Measurements from ENCODE around the gene DNAI7.
A peak's percentile ranks its signal among the peaks of the same experiment; 100 is the strongest.

The DNAI7 gene, protein sequence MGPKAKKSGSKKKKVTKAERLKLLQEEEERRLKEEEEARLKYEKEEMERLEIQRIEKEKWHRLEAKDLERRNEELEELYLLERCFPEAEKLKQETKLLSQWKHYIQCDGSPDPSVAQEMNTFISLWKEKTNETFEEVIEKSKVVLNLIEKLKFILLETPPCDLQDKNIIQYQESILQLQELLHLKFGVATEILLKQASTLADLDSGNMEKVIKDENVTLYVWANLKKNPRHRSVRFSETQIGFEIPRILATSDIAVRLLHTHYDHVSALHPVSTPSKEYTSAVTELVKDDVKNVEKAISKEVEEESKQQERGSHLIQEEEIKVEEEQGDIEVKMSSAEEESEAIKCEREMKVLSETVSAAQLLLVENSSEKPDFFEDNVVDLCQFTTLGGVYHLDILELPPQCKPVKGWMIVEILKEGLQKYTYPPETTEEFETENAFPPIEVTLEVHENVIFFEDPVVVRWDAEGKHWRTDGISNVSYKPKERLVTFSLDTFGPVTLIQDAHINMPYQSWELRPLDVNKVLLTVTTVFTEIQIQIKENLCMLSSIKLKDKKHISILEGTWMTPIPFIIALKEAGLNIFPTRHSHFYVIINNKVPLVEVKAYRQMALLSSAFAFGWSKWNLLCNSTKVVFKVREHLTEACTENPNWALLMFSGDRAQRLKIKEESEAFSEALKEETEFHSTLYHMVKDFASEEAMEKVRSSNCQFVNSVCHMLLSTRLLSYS

DNA sequence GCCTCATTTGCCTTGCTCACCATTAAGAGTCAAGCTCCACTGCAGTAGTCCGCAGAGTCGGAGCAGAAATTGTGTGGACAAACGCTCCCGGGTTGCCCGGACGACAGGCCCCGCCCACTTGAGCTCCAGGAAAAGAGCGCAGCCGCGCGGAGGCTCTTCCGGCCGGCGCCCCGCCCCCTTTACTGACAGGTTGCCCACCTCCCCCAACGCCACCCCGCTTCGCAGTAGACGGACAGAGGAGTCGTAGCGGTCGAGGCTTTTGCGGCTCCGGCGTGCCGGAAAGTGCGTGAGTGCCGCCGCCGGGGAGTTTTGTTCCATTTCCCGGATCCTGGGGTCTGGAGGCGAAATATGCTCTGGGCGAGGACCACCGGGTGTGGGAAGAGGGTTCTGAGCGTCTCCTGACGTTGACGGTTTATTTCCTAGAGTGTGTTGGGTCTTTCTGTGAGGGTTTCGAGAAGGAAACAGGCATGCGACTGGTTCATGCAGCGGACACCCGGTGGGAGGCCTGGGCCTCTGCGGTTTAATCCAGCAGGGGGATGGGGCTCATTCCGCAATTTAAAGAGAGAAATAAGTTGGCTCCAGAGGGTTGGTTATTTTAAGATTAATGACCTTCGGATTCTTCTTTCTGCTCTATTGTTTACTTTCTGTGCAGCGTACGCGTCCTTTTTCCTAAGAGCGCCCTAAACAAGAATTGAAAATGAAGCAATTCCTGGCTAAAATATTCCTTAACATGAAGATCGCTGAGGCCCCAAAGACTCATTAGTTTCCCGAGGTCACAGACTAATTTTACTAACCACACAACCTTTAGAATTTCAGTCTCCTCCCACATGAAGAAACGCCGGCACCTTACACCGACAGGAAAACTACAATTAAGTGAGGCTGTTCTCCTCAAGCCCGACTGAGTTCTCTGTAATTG, at the start of gene DNAI7, which contains the start of gene ETFRF1:
TSS of gene DNAI7 (minus strand) at position 105 of the 916 bp plus-strand sequence. CDS start at position 23, 82 bp downstream.
TSS of gene ETFRF1 (plus strand) at position 182 of the 916 bp plus-strand sequence. CDS start 8,720 bp downstream, outside the sequence.
- DNase-seq: peak; percentile 42 to 76

DNA sequence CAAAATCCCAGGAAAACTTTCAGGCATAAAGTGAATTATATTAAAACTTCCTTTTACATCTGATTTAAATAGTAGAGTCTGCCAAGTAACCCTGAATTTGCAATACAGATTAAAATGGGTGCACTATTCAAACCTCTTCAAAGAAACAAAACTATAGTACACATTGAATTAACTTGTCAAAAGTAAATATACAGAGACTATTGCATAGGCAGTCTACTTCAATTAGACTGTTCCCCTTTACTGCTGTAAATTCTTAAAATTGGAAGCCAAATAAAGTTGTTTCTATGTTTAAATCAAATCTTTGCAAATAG, 48.7 kb upstream of the DNAI7 start:
- no peak for DNase-seq

DNA sequence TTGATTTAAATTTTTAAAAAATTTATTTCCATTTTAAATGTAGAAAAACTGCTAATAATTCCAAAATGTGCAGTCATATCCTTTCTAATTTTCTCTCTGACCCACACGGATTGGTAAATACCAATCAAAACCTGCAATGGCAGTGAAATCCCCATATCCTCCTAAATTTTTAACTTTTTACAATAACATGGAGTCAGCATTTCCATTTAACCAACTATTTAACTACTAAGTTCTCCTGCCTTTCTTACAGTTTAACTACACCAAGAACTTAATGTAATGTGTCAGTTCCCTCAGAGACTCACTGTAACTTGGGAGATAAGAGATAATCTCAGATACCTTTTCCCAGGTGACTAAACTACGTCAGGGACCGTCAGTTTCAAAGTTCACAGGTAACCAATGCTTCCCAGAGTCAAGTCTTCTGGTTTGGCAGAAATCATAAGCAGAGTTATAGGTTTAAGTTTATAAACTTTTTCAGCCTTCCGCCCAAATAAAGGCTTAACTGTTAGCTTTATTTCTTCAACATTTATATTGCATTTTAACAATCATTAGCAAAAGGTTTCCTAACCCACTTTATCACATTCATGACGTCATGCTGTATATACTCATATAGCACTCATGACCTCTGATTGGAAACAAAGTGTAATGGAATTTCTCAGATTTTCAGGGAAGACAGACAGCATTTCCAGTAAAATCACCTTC, 48.2 kb upstream of the DNAI7 start:
- DNase-seq: no peak

DNA sequence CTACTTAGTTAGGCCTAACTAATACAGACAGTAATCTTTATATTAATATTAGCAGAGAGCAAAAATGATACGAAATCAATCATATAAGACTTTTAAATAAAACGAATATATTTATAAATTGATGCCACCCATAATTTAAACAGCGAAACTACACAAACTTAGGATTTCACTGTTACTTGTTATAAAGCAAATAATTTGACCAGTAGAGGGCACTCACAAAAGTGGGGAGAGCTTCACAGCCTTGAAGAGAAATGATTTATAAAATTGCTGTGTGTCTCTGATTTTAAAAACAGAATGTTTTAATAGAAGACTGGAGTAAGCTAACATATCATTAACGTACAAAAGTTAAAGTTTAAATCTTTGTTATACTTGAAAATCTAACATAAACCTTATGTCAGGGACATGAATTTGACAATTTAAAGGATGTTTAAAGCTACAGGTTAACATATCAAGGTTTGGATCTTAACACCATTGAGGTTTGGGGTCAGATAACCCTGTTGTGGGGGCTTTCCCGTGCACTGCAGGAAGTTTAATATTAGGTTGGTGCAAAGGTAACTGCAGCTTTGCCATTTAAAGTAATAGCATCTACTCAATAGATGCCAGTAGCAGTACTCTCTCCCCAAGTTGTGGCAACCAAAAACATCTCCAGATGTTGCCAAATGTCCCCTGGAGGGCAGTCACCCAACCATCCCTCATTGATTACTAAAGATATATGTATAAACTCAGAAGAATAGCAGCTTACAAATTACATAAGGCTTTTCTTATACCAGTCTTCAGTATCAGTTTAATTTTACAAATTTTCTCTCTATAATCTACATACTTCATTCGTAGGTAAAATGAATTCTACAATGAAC, 46.4 kb upstream of the DNAI7 start:
- DNase-seq: no peak

DNA sequence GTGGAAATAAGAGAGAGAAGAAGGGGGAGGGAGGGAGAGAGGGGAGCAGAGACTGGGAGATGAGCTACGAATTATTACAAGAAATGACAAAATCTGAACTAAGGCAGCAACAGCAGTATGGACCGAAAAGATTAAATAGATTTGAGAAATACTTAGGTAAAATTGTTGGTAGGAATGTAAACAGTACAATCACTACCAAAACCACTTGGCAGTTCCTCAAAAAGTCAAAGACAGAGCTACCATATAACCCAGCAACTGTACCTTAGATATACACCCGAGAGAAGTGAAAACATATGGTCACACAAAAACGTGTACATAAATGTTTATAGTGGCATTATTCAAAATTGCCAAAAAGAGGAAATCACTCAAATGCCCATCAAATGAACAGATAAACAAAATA, 41.7 kb upstream of the DNAI7 start:
- DNase-seq: no peak

DNA sequence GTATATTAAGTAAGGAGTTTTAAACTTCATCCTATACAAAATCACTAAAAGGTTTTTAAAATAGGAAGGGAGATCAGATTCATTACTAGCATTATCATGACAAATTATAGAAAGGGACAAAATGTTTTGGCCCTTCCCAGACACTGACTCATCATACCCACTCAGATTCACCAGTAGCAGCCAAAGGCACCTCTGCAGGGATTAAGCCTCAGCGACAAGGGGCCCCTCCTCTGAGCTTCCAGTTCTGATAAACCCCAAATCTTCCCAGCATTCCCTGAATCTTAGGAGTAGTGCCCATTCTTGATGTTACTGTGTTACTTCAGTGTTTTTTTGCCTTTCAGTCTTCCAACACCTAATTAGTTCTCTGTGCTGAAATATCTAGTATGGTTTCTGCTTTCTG, 41.2 kb upstream of the DNAI7 start:
- DNase-seq: no peak

DNA sequence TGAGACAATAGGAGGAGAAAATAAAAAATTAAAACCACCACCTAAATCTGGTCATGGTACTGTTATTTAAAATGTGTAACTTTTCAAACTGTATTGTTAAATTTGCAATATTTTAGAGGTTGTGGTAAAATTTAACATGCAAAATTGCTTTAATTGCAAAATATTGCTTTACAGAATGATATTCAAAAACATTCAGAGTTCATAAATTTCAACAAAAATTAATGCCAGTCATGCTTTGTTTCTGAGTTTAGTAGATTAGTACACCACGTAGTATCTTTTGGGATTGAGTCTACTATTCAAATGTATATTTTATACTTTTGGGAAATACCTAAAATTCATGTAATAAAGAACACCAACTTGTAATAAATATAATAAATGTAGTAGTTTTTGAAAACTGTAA, 18.4 kb upstream of the DNAI7 start:
- no peak for DNase-seq

DNA sequence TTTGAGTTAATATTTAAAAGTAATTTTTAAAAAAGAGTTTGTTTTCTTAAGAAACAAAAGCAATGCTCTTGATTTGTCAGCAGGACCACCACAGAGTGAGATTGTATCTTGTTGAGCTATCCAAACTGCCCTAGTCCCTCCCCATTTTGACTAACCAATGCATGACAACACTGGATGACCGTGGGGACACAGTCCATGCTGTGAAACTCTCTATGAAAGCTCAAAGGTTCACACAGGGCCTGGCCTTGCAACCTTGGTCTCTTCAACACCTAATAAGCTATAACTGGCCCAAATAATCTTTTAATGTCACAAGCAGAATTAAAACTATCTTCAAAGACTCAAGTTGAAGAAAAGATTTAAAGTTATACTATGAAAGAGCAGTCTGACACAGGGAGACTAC, 13.6 kb upstream of the DNAI7 start:
- no peak for DNase-seq

DNA sequence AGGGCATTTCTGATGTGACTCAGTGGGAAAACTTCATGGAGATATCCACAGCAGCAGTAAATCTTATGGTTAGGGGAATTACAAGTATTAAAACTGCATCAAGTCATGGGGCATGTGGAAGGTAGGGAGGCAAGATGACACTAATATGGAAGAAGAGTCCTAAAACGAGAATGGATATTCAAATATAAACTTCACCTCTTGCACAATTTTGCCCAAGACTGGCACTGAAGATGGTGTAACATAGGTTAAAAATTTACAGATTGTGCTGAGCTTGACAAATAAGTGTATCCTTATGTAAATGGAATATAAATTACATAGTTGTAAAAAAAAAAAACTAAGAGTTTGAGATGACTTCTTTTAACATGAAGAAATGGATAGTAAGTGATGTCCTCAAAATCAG, 12.9 kb upstream of the DNAI7 start:
- DNase-seq: no peak

DNA sequence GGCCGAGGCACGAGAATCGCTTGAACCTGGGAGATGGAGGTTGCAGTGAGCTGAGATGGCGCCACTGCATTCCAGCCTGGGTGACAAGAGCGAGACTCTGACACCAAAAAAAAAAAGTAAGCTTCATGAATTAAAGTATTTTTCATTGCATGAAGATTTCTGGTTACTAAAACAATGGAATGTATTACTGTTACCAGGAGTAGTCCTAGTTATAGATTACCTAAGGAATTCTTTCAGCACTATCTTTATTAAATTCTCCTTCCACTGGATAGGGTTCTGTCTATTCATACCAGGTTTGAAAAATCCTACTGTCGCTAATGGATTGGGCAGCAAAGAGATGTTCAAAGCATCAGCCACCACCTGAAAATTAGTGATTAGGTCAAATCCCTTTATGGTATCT, 12.5 kb upstream of the DNAI7 start:
- DNase-seq: no peak

DNA sequence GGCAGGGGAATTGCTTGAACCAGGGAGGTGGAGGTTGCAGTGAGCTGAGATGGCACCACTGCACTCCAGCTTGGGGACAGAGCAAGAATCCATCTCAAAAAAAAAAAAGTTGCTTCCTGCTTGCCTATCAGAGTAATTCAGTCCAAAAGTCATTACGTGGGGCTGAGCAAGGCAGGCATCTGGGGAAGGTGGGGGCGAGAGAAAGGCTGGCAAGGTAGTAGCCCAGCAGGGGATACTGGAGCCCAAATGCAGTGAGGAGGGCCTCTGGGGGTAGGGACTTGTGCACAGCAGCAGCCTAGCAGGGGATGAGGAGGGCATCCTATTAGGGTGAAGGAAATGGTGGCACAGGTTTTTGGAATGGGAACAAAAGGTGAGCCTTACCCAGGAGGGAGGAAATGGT, 7.2 kb upstream of the DNAI7 start:
- DNase-seq: no peak

DNA sequence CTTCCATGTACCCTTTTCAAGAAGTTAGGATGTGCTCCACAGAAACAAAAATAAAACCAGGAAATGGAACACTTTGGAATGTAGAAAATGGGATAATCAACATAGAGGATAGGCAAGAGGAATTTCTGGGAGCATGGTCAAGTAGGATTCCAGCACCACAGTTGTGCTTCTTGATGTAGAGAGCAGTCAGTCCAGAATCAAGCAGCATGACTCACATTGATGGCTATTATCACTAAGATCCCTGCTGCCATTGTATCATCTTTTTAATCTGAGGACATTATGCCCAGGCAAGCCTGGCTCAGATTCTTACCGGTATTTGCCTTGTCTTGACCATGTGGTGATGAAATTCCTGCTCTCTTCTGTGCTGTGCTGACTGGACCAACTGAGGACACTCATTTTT, 5.7 kb upstream of the DNAI7 start:
- no peak for DNase-seq

DNA sequence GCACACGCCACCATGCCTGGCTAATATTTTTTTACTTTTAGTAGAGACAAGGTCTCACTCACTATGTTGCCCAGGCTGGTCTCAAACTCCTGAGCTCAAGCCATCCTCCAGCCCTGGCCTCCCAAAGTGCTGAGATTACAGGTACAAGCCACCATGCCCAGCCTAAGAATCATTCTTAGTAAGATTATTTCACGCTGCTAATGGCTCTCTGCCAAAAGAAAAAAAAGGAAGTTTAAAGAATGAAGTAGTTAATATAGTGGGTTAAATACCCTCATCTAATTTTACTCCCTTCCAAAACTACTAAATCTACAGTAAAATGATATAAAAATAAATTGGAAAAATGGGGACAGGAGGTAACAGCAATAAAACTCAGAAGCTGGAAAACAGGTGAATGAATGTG, 2.6 kb upstream of the DNAI7 start:
- no peak for DNase-seq

DNA sequence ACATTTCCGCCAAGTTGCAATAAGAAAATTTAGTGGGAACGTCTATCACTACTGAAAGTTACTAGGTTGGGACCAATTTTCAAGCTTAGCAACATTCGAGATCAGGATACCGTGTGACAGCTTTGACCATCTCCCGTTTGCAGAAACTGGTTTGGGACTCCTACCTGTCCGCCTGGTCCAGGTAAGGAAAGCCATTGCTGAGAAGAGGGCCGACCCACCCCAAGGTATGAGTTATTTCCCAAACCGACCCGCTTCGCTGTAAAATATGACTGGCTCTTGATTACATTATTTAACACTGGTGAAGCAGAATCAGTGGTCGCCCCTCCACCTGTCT, 271 bp downstream of the DNAI7 start:
- no peak for DNase-seq

DNA sequence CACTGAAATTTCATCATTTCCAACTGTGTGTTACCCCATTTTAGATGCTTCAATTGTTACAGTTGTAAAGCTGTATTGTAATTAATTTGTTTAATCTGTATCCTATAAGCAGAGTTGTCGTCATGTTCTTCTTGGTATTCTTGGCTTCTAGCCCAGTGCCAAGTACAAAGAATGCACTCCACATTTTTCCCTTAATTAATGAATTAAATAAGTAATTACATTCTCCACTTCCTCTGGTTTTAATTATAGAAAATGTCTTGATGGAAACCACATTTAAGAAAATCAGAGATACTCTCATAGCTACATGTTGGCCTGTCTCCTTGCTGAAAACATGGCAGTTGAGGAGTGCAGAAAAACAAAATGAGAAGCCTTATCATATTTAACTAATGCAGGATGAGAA, 746 bp downstream of the DNAI7 start:
- no peak for DNase-seq

DNA sequence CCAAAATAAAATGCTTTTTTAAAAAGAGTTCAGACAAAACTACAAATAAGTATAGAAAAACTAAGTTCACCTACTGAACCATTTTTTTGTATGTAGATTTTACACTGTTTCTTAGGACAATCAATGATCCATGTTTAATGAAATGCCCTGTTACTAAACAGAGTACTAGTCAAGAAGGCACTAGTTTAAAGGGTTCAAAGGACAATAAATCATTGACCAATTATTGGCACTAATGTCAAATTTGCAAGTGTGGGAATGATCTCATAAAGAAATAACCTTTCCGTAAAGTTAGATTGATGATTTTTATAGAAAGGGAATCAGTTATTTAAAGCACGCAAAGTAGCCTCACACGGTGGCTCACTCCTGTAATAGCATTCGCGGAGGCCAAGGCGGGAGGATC, 4.2 kb downstream of the DNAI7 start:
- DNase-seq: no peak

DNA sequence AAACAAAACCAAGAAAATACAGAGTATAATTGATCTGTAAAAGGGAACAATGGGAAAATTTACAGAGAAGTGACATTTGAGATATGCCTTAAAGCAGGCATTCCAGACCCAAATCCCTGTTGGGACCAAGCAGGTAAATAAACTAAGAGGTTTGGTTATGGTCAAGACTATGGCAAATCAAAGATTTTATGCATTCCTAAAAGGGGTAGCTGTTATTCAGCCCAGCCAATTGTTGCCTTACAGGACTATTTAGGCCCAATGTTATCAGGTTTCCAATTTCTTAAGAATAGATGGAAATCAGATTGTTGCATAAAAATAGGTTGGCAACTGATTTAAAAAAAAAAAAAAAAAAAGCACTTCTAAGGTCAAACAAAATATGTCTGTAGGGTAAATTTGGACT, 5.3 kb downstream of the DNAI7 start:
- no peak for DNase-seq

DNA sequence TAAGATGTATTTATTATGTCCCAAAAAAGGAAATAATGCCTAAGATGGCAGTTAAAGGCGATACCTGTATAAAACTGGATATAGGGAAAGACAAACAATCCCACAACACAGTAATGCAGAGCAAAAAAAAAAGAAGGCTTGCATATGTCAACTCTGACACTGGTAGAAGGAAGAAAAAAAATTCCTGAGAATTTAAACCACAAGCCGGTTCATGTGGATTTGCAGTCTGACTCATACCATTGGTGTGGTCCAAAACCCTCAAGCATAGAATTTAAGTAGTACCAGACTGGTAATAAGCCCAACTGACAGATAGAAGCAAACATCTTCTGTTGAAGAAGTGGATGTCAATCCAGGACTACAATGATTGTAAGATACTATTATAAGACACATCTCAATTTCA, 7.2 kb downstream of the DNAI7 start:
- DNase-seq: no peak

DNA sequence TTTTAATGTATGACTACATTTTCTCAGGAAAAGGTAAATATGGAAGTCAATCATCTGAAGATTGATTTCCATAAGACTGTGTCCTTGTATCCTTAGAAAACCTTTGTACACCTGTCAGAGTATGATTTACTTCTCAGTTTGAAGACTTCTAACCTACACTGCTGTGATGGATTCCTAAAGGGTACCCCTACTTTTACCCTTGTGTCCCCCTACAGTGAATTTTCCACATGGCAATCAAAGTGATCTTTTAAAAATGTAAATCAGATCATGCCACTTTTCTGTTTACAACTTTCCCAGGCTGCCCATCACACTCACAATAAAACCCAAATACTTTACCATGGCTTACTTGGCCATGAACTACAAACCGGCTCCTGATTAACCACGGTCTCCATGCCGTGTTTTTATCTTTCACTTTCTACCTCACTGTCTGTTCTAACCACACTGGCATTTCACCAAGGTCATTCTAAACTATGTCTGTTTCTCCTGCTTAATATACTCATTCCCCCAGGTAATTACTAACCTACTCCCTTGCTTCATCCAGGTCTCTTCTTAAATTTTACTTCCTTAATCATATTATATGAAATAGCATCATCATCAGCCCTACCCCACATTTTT, 8.1 kb downstream of the DNAI7 start:
- DNase-seq: no peak

DNA sequence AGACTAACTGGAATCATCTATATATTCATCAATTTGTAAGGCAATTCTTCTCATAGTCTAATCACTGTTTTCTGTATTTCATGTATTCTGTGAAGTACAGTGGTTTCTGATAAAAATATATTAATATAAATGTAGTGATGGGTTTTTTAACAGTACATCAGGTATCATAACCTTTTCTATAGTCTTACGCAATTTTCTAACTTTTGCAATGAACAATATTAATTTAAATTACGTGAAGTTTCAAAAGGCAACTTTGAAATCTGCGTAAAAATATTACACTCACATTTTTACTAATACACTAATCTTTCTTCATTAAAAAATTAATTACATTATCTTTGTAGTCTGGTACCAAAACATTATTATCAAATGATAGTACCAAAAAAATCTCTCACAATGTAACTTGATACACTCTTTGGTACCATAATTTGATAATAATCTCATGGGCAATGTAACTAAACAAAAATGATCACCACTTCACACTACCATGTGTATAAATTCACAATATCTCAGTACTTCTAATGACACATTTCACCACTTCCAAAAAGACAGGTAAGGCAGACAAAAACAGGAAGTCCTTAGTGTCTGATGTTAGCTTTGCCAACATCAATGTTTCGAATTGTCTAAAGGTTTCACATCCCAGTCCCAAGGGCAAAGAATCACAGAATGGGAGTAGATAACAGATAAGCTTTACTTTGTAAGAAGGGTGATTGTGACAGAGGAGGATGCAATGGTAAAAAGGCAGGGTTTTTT, 8.7 kb downstream of the DNAI7 start:
- no peak for DNase-seq

DNA sequence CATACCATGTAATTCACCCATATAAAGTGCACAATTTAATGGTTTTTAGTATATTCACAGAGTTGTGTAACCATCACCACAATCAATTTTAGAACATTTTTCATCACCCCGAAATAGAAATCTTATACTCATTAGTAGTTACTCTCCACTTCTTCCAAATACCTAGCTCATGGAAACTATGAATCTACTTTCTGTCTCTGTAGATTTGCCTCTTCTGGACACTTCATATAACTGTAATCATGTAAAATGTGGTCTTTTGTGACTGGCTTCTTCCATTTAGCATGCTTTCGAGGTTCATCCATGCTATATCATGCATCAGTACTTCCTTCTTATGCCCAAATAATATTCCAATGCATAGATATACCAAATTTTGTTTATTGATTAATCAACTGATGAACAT, 10.8 kb downstream of the DNAI7 start:
- DNase-seq: no peak
